A549 (cell line): ENCODE data around the gene MGMT. TPM values are rescaled to one million over a fixed set of nuclear protein-coding genes. Genes with fewer than 3 reads are reported as not detected.

Experiments used
- ATAC-seq, 2 experiments: fragments of 200-7000 bp in 1 of 2; fragments of >200 bp in 1 of 2; cut with Nextera tagmentation in 1 of 2; cut with Tn5 transposase in 1 of 2; 3 replicates each; pipeline versions ENCODE4 v1.8.0 to v1.9.1; 2018 to 2020; ENCODE audit warnings: mild to moderate bottlenecking in 1 of 2, moderate library complexity in 1 of 2
- CTCF ChIA-PET: fragments of 300-600 bp; sonication (Branson Sonifier 250); formaldehyde crosslinking; extraction: SDS; loops from one replicate; lab custom pipeline; 2021; ENCODE audit warnings: antibody characterized with exemption, inconsistent platforms; lab: Yijun Ruan, JAX
- POLR2A ChIA-PET: fragments of 350-600 bp; formaldehyde crosslinking; extraction: SDS; loops from one replicate; lab custom pipeline; 2021; ENCODE audit warnings: antibody characterized with exemption, inconsistent platforms; lab: Yijun Ruan, JAX
- DNase-seq, 2 experiments: peaks; one replicate each; pipeline versions ENCODE4 v3.0.0 to v3.0.0-alpha.2; 2011 to 2016; ENCODE audit warnings: low read depth in 1 of 2, low spot score in 1 of 2
- FAIRE-seq: peaks from 2 replicates; lab custom pipeline; 2011; peaks lifted over from hg19 to GRCh38; lab: Jason Lieb, UNC
- H3K27ac ChIP-seq, 2 experiments: fragments of >200 bp; sonication (Bioruptor Twin); formaldehyde crosslinking; 3 replicates each; pipeline ENCODE4 v1.5.1; 2016 to 2017
- H3K4me1 ChIP-seq: fragments of >200 bp; sonication (Bioruptor Twin); formaldehyde crosslinking; 3 replicates; pipeline ENCODE4 v1.6.1; 2016
- H3K4me2 ChIP-seq: fragments of >200 bp; sonication (Bioruptor Twin); formaldehyde crosslinking; 3 replicates; pipeline ENCODE4 v1.6.1; 2016
- H3K4me3 ChIP-seq: fragments of >200 bp; sonication (Bioruptor Twin); formaldehyde crosslinking; 3 replicates; pipeline ENCODE4 v1.5.1; 2016
- H3K9me3 ChIP-seq: fragments of >200 bp; sonication (Bioruptor Twin); formaldehyde crosslinking; 3 replicates; pipeline ENCODE4 v1.6.1; 2016
- BHLHE40 ChIP-seq: IDR thresholded peaks from 2 replicates; pipeline ENCODE4 v1.6.1; 2012; ENCODE audit warnings: low read depth, low read length, inconsistent platforms
- CEBPB ChIP-seq, 2 experiments: fragments of >200 bp in 1 of 2; sonication (Bioruptor Twin) in 1 of 2; formaldehyde crosslinking in 1 of 2; IDR thresholded peaks; 2 replicates each; pipeline ENCODE4 v1.6.1; 2012 to 2016
- EHF ChIP-seq: fragments of 250-450 bp; sonication (Bioruptor Pico); IDR thresholded peaks from 2 replicates; pipeline ENCODE4 v1.5.0; 2020; ENCODE audit warnings: mild to moderate bottlenecking
- FOSL2 ChIP-seq, 2 experiments: fragments of 450-650 bp in 1 of 2; fragments of >200 bp in 1 of 2; sonication (Bioruptor Twin) in 1 of 2; formaldehyde crosslinking; IDR thresholded peaks; 2 replicates each; pipeline versions ENCODE4 v1.5.0 to v1.6.1; 2016 to 2020; ENCODE audit warnings: mild to moderate bottlenecking in 1 of 2, moderate library complexity in 1 of 2
- HDAC2 ChIP-seq: fragments of 200-600 bp; sonication (generic); IDR thresholded peaks from 2 replicates; pipeline ENCODE4 v1.6.1; 2016
- HOXB13 ChIP-seq: fragments of 250-450 bp; sonication (Bioruptor Pico); IDR thresholded peaks from 2 replicates; pipeline ENCODE4 v1.5.0; 2020; ENCODE audit warnings: low read depth, mild to moderate bottlenecking, moderate library complexity
- KDM1A ChIP-seq: fragments of 200-600 bp; sonication (generic); IDR thresholded peaks from 2 replicates; pipeline ENCODE4 v1.6.1; 2016; ENCODE audit warnings: low read depth, mild to moderate bottlenecking
- POLR2AphosphoS2 ChIP-seq: conservative IDR thresholded peaks from 2 replicates; pipeline ENCODE4 v1.6.1; 2012; ENCODE audit warnings: low read length, improper control_type of control experiment, inconsistent platforms
- RCOR1 ChIP-seq: fragments of 150-350 bp; IDR thresholded peaks from 2 replicates; pipeline ENCODE4 v1.6.1; 2014; ENCODE audit warnings: antibody characterized with exemption, low read length, low read depth
- RNF2 ChIP-seq: fragments of 200-600 bp; sonication (generic); IDR thresholded peaks from 2 replicates; pipeline ENCODE4 v1.6.1; 2016; ENCODE audit warnings: low read depth, mild to moderate bottlenecking, antibody characterized with exemption, moderate library complexity, borderline replicate concordance
- SMC3 ChIP-seq: fragments of >200 bp; sonication (Bioruptor Twin); formaldehyde crosslinking; IDR thresholded peaks from 3 replicates; pipeline ENCODE4 v1.6.1; 2018; ENCODE audit warnings: inconsistent platforms
- SREBF2 ChIP-seq: fragments of 450-650 bp; IDR thresholded peaks from 2 replicates; pipeline ENCODE4 v1.6.1; 2014; ENCODE audit warnings: mild to moderate bottlenecking, moderate library complexity
- WGBS: methylation state at CpG from one replicate; pipeline ENCODE4 v1.1.6; 2017; ENCODE audit errors: missing lambda C conversion rate; 5-methylcytosine and 5-hydroxymethylcytosine counted together
- polyA plus RNA-seq, 4 experiments: library from polyadenylated mRNA; depleted of rRNA in 3 of 4; stranded (reverse); fragments of >200 nt; fragmentation: RNase III in 1 of 4; extraction: RNeasy Plus Mini Kit Qiagen cat#74134 plus additional on column Dnase treatment in 1 of 4; gene quantifications; 2 replicates in 3 of 4; 3 replicates in 1 of 4; pipeline ENCODE4 v1.2.3, GENCODE V29; 2011 to 2017
- TF ChIP-seq, protein P1 (sequence below): fragments of 450-650 bp; IDR thresholded peaks from 2 replicates; pipeline ENCODE4 v1.6.1; 2014; ENCODE audit warnings: antibody characterized with exemption
- TF ChIP-seq, protein P2 (sequence below): fragments of >200 bp; sonication (Bioruptor Twin); formaldehyde crosslinking; IDR thresholded peaks from 3 replicates; pipeline ENCODE4 v1.5.1; 2016
- TF ChIP-seq, protein P3 (sequence below): fragments of 200-600 bp; sonication (generic); IDR thresholded peaks from 2 replicates; pipeline ENCODE4 v1.6.1; 2016; ENCODE audit warnings: antibody characterized with exemption, mild to moderate bottlenecking, moderate library complexity
- TF ChIP-seq, protein P4 (sequence below): fragments of >200 bp; sonication (Bioruptor Twin); formaldehyde crosslinking; IDR thresholded peaks from 3 replicates; pipeline ENCODE4 v1.6.1; 2016

MGMT gene
- polyA plus RNA-seq, 2 of the 4 experiments (the other 2 are of a cell fraction): 4.9 to 5.2 TPM

DNA sequence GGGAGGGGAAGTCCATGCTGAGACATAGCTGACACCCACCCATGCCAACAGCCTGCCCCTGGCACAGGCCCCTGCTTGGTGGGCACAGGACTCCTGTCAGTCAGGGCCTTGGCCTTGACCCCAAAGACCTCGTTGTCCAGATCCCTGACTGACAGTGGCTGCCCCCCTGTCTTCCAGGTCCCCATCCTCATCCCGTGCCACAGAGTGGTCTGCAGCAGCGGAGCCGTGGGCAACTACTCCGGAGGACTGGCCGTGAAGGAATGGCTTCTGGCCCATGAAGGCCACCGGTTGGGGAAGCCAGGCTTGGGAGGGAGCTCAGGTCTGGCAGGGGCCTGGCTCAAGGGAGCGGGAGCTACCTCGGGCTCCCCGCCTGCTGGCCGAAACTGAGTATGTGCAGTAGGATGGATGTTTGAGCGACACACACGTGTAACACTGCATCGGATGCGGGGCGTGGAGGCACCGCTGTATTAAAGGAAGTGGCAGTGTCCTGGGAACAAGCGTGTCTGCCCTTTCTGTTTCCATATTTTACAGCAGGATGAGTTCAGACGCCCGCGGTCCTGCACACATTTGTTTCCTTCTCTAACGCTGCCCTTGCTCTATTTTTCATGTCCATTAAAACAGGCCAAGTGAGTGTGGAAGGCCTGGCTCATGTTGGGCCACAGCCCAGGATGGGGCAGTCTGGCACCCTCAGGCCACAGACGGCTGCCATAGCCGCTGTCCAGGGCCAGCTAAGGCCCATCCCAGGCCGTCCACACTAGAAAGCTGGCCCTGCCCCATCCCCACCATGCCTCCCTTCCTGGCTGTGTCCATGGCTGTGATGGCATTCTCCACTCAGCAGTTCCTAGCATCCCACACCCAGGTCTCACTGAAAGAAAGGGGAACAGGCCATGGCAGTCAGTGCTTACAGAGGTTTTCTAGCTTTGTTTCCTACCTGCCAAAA lies 299.8 kb downstream of the MGMT start (continued):
- TF ChIP-seq HOXB13 (no peak), HDAC2 (no peak), RCOR1 (no peak)
- TF ChIP-seq, protein P1, sequence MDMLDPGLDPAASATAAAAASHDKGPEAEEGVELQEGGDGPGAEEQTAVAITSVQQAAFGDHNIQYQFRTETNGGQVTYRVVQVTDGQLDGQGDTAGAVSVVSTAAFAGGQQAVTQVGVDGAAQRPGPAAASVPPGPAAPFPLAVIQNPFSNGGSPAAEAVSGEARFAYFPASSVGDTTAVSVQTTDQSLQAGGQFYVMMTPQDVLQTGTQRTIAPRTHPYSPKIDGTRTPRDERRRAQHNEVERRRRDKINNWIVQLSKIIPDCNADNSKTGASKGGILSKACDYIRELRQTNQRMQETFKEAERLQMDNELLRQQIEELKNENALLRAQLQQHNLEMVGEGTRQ: no peak
- TF ChIP-seq, protein P2, sequence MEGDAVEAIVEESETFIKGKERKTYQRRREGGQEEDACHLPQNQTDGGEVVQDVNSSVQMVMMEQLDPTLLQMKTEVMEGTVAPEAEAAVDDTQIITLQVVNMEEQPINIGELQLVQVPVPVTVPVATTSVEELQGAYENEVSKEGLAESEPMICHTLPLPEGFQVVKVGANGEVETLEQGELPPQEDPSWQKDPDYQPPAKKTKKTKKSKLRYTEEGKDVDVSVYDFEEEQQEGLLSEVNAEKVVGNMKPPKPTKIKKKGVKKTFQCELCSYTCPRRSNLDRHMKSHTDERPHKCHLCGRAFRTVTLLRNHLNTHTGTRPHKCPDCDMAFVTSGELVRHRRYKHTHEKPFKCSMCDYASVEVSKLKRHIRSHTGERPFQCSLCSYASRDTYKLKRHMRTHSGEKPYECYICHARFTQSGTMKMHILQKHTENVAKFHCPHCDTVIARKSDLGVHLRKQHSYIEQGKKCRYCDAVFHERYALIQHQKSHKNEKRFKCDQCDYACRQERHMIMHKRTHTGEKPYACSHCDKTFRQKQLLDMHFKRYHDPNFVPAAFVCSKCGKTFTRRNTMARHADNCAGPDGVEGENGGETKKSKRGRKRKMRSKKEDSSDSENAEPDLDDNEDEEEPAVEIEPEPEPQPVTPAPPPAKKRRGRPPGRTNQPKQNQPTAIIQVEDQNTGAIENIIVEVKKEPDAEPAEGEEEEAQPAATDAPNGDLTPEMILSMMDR: no peak

DNA sequence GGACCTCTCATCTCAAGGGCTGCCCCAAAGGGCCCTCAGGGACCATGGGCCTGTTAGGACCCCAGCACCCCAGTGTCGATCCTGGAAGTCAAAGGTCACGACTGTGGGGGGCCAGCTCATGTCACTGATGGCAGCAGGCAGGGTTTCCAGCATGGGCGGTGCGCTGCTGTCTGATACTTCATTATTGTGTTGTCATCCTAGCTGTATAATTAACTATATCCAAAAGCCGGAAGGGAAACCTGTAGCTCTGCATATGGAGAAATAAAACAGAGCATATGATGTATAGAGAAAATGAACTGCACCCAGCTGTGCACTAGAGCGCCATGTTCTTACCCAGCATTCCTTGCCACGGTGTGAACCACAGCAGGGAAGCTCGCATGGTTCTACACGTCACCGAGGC lies 300.7 kb downstream of the MGMT start:
- FAIRE-seq (no peak), ATAC-seq (no peak), DNase-seq (no peak)
- WGBS: 87% methylated on average over 8 of the region's 10 CpGs
- Histone ChIP-seq H3K4me2 (no peak overlapping the region), H3K9me3 (no peaks in the 10 kb centered on the region), H3K4me3 (no peak overlapping the region), H3K4me1 (no peaks in the 10 kb centered on the region), H3K27ac (no peak overlapping the region)
- ChIA-PET POLR2A (no interaction called here), CTCF (no interaction called here)
- TF ChIP-seq SREBF2 (no peak), FOSL2 (IDR thresholded peaks at IDR 0.05) (no peak), FOSL2 (CRISPR knock-in tag; IDR thresholded peaks at IDR 0.05) (no peak), HDAC2 (no peak), BHLHE40 (no peak), SMC3 (no peak), POLR2AphosphoS2 (no peak), RNF2 (no peak), KDM1A (no peak), CEBPB (IDR thresholded peaks at IDR 0.05) (no peak), EHF (no peak)
- TF ChIP-seq, protein P3, sequence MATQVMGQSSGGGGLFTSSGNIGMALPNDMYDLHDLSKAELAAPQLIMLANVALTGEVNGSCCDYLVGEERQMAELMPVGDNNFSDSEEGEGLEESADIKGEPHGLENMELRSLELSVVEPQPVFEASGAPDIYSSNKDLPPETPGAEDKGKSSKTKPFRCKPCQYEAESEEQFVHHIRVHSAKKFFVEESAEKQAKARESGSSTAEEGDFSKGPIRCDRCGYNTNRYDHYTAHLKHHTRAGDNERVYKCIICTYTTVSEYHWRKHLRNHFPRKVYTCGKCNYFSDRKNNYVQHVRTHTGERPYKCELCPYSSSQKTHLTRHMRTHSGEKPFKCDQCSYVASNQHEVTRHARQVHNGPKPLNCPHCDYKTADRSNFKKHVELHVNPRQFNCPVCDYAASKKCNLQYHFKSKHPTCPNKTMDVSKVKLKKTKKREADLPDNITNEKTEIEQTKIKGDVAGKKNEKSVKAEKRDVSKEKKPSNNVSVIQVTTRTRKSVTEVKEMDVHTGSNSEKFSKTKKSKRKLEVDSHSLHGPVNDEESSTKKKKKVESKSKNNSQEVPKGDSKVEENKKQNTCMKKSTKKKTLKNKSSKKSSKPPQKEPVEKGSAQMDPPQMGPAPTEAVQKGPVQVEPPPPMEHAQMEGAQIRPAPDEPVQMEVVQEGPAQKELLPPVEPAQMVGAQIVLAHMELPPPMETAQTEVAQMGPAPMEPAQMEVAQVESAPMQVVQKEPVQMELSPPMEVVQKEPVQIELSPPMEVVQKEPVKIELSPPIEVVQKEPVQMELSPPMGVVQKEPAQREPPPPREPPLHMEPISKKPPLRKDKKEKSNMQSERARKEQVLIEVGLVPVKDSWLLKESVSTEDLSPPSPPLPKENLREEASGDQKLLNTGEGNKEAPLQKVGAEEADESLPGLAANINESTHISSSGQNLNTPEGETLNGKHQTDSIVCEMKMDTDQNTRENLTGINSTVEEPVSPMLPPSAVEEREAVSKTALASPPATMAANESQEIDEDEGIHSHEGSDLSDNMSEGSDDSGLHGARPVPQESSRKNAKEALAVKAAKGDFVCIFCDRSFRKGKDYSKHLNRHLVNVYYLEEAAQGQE: no peak
- TF ChIP-seq, protein P4, sequence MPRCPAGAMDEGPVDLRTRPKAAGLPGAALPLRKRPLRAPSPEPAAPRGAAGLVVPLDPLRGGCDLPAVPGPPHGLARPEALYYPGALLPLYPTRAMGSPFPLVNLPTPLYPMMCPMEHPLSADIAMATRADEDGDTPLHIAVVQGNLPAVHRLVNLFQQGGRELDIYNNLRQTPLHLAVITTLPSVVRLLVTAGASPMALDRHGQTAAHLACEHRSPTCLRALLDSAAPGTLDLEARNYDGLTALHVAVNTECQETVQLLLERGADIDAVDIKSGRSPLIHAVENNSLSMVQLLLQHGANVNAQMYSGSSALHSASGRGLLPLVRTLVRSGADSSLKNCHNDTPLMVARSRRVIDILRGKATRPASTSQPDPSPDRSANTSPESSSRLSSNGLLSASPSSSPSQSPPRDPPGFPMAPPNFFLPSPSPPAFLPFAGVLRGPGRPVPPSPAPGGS: no peak
